Measurements from ENCODE around the gene GUCY1A2. TPM values are rescaled to one million over a fixed set of nuclear protein-coding genes. Genes with fewer than 3 reads are reported as not detected.

Gene GUCY1A2
- total RNA-seq, 4 donors from 2014 or later = 3.6 to 8.0 (median 4.0) TPM

DNA sequence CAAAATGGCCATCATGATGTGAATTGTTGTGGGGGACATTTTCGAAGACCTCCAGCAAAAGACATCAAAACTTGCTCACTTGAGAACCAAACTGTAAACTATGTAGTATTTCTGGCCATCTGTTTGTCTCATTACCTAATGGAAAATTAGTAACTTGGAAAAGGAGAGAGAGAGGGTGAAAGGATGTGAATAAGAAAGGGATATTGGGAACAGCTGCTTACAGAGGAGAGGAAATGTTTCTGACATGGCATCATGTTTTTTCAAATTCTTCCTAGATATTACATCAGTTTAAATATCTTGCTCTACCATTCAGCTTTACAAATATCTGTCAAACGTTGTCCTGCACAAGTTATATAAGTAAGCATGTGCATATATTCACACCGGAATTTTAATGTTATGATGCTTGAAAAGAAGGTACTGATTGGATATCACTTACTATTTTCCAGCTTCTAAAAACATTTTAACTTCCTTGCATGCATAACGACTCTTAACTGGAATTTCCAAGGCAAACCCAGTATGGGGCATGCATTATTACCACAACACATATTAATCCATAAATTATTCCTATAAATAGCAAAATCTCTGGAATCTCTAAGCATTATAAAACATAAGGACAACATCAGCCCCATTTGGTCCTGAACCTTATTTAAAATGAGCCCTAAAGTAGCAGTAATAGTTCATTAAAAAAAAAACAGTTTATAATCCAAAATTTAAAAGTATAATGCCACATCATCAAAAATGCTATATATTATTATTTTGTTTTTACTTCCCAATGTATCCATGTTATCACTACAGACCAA, 20.0 kb downstream of the GUCY1A2 start:
- WGBS, 2 donors = 55 to 57% methylated on average over 4 of the region's 4 CpGs
- no peak overlapping the region for H3K4me3 ChIP-seq
- DNase-seq (ENCODE audit: low spot score in 2 of 2) = no peak
- H3K9me3 ChIP-seq = no peaks in the 10 kb centered on the region
- no peak for TF ChIP-seq POLR2A (IDR thresholded peaks at IDR 0.05)
- TF ChIP-seq, protein P1, sequence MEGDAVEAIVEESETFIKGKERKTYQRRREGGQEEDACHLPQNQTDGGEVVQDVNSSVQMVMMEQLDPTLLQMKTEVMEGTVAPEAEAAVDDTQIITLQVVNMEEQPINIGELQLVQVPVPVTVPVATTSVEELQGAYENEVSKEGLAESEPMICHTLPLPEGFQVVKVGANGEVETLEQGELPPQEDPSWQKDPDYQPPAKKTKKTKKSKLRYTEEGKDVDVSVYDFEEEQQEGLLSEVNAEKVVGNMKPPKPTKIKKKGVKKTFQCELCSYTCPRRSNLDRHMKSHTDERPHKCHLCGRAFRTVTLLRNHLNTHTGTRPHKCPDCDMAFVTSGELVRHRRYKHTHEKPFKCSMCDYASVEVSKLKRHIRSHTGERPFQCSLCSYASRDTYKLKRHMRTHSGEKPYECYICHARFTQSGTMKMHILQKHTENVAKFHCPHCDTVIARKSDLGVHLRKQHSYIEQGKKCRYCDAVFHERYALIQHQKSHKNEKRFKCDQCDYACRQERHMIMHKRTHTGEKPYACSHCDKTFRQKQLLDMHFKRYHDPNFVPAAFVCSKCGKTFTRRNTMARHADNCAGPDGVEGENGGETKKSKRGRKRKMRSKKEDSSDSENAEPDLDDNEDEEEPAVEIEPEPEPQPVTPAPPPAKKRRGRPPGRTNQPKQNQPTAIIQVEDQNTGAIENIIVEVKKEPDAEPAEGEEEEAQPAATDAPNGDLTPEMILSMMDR (IDR thresholded peaks at IDR 0.05) = no peak
- no peak for TF ChIP-seq EP300 (IDR thresholded peaks at IDR 0.05)
- H3K4me1 ChIP-seq = no peaks in the 10 kb centered on the region
- no peaks in the 10 kb centered on the region for H3K36me3 ChIP-seq
- no peaks in the 10 kb centered on the region for H3K27me3 ChIP-seq
- no peak overlapping the region for H3K27ac ChIP-seq

DNA sequence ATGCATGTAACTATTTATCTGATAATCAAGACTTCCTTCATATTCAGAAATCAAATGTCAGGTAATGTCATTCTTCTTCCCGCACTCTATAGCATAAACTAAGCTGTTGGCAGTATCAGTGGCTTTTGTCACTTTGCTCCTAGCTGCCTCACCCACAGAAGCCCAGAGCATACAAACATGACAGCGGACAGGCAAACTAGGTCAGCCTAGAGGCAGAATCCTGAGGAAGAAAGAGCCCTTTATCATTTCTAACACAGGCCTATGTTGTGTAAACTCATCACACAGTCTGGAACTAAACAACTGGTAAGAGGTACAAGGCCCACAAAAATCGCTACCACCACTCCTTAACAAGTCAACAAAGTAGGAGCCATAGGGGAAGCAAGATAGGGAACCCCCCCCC, 21.0 kb downstream of the GUCY1A2 start:
- Histone ChIP-seq H3K4me1 (no peaks in the 10 kb centered on the region), H3K4me3 (no peak overlapping the region), H3K36me3 (no peaks in the 10 kb centered on the region), H3K27me3 (no peaks in the 10 kb centered on the region), H3K9me3 (no peaks in the 10 kb centered on the region), H3K27ac (no peak overlapping the region)
- no peak for DNase-seq (ENCODE audit: low spot score in 2 of 2)
- TF ChIP-seq POLR2A (IDR thresholded peaks at IDR 0.05) (no peak), EP300 (IDR thresholded peaks at IDR 0.05) (no peak)
- WGBS, 2 donors = 67 to 77% methylated on average over 3 of the region's 3 CpGs

DNA sequence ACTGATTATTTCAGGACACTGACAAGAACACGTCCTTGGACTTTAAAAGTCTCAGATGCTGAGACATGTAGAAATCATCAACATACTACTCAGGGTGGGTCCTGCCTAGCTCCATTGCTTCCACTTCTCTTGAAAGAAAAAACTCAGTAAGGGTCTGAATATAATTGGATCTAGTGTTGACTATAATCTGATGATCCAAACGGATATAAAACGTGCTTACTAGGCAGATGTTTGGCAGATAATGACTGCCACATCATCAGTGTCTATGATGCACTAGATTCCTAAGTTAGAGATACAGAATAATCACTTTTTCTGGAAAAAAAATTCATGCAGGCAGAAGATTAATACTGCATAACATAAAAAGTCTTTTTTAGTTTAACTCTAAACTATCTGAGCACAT, 21.6 kb downstream of the GUCY1A2 start:
- no peaks in the 10 kb centered on the region for H3K36me3 ChIP-seq
- TF ChIP-seq POLR2A (IDR thresholded peaks at IDR 0.05) (no peak), EP300 (IDR thresholded peaks at IDR 0.05) (no peak)
- TF ChIP-seq, protein P1 (IDR thresholded peaks at IDR 0.05) = no peak
- no peaks in the 10 kb centered on the region for H3K9me3 ChIP-seq
- no peak overlapping the region for H3K4me3 ChIP-seq
- H3K27me3 ChIP-seq = no peaks in the 10 kb centered on the region
- no peak overlapping the region for H3K27ac ChIP-seq
- H3K4me1 ChIP-seq = no peaks in the 10 kb centered on the region
- 55 to 59% methylated on average over 3 of the region's 3 CpGs for WGBS, 2 donors
- DNase-seq (ENCODE audit: low spot score in 2 of 2) = no peak

DNA sequence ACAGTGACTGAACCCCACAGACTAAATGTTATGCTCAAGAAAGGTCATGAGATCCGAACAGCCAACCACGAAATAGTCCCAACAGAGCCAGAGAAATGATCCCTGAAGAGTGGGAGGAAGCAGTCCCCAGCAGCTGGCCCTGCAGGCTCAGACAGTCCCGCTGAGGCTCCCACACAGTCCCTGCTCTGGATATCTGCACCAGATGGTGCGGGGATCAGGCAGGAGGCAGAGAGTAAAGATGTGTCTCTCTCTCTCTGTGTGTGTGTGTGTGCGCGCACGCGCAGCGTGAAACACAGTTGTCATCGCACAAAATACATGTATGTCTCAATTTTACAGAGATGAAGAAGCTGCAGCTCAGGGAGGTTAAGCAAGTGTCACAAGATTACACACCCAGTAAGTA, 27.9 kb downstream of the GUCY1A2 start:
- H3K4me3 ChIP-seq = no peak overlapping the region
- no peaks in the 10 kb centered on the region for H3K27me3 ChIP-seq
- H3K27ac ChIP-seq = no peak overlapping the region
- no peaks in the 10 kb centered on the region for H3K9me3 ChIP-seq
- no peaks in the 10 kb centered on the region for H3K36me3 ChIP-seq
- no peaks in the 10 kb centered on the region for H3K4me1 ChIP-seq
- WGBS, 2 donors = 79 to 80% methylated on average over 10 of the region's 10 CpGs
- TF ChIP-seq EP300 (IDR thresholded peaks at IDR 0.05) = no peak
- TF ChIP-seq, protein P1 (IDR thresholded peaks at IDR 0.05) = no peak
- no peak for TF ChIP-seq POLR2A (IDR thresholded peaks at IDR 0.05)
- DNase-seq (ENCODE audit: low spot score in 2 of 2) = no peak

DNA sequence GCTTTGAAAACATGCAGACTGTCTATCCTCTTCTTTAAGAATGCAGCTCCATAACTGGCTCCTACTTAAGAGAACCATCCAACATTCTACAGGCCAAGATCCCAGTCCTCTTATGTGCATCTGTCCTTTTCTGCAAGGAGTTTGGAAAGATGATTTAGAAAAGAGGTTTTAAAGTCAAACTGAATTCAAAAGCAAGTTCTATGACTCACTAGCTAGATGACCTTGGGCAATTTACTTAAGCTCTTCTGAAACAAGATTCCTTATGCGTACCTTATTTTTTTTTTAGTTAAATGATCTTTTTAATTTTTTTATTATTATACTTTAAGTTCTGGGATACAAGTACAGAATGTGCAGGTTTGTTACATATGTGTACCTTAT, 29.2 kb downstream of the GUCY1A2 start:
- Histone ChIP-seq H3K36me3 (no peaks in the 10 kb centered on the region), H3K4me3 (no peak overlapping the region), H3K27me3 (no peaks in the 10 kb centered on the region), H3K27ac (peak overlapping the region in 1 of 4 donors; percentile 60), H3K9me3 (no peaks in the 10 kb centered on the region), H3K4me1 (no peaks in the 10 kb centered on the region)
- no peak for DNase-seq (ENCODE audit: low spot score in 2 of 2)
- 79 to 97% methylated on average over 1 of the region's 1 CpG for WGBS, 2 donors
- no peak for TF ChIP-seq EP300 (IDR thresholded peaks at IDR 0.05)
- TF ChIP-seq, protein P1 (IDR thresholded peaks at IDR 0.05) = no peak
